Stimulated activated CD8-positive, alpha-beta memory T cell treated with anti-CD3 and anti-CD28 coated beads, Interleukin-7, amount 100 ng/mL, for 24 hours (primary cell): ENCODE measurements around the gene FGF12.

Experiments
- DNase-seq: peaks from one replicate; pipeline ENCODE4 v3.0.0-alpha.2; 2020; ENCODE audit warnings: low read depth

Gene FGF12

DNA sequence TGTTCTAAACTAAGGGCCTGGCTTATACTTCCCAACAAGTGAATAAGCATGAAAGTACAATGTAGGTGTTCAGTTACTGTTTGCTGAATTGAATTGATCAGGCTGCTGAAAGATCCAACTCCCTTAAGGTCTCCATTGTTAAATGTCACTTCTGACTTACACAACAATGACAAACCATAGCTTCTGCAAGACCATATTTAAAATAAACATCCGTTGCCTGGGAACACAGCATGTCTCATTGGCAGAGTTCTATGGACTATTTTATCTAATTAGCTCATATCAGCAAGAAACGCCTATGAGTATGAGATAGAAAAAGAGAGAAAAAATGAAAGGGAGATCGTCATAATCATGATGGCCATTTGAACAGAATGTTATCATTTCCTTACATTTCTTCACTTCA lies 605.4 kb downstream of the FGF12 start:
- DNase-seq = no peak

DNA sequence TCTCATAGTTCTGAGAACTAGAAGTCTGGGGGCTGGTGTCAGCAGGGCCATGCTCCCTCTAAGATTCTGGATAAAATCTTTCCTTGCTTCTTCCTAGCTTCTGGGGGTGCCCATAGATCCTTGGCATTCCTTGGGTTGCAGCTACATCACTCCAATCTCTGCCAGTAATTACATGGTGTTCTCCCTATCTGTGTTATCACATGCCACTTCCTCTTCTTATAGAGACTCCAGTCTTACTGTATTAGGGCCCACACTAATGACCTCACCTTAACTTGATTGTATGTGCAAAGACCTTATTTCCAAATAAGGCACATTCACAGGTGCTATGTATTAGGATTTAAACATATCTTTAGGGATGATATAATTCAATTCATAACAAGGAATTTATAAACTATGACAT lies 618.5 kb downstream of the FGF12 start:
- DNase-seq = no peak

DNA sequence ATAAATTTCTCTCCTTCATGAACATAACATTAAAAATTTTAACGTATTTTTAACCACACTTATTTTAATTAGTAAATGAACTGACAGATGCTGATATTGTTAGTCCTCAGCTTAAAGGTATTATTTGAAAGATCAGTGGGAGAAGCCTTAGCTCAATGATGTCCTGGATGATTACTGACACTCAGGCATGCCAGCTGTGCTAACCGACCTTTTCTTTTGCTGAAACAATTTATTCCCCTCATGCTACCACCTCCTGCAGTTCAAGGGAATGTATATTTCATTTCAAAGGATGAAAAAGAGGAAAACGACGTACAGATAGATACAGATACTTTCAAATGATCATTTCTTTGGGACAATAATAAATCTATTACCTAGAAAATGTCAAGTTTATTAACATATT lies 620.8 kb downstream of the FGF12 start:
- no peak for DNase-seq

- DNase-seq = no peak
These were observed 634.8 kb downstream of the FGF12 start for GRCh38 chr3:192092388-192093005.

GRCh38 chr3:192091831-192092230 lies 635.5 kb downstream of the FGF12 start:
- DNase-seq = no peak

GRCh38 chr3:192090586-192090985 lies 636.8 kb downstream of the FGF12 start:
- no peak for DNase-seq
